BJ (cell line): ENCODE measurements around the gene TXNRD3. TPM values are rescaled to one million over a fixed set of nuclear protein-coding genes. Genes with fewer than 3 reads are reported as not detected.

Experiments used
- CTCF ChIA-PET: fragments of 350-600 bp; formaldehyde crosslinking; extraction: SDS; loops from one replicate; lab custom pipeline; 2021; ENCODE audit warnings: antibody characterized with exemption, inconsistent platforms; lab: Yijun Ruan, JAX
- POLR2A ChIA-PET: fragments of 300-600 bp; sonication (Branson Sonifier 250); formaldehyde crosslinking; extraction: SDS; loops from one replicate; lab custom pipeline; 2021; ENCODE audit warnings: antibody characterized with exemption; lab: Charles Lee
- DNase-seq: peaks from one replicate; pipeline ENCODE4 v3.0.0-alpha.2; 2011; ENCODE audit warnings: low read depth
- H3K27me3 ChIP-seq: 2 replicates; pipeline ENCODE4 v1.6.0; 2011; ENCODE audit warnings: low read length; ENCODE audit not compliant: control insufficient read depth, insufficient read depth
- H3K36me3 ChIP-seq: 2 replicates; pipeline ENCODE4 v1.5.1; 2011; ENCODE audit warnings: low read length; ENCODE audit not compliant: control insufficient read depth, insufficient read depth
- H3K4me3 ChIP-seq: 2 replicates; pipeline ENCODE4 v1.5.1; 2011; ENCODE audit warnings: low read depth, mild to moderate bottlenecking, control low read depth, low read length
- polyA plus RNA-seq: library from polyadenylated mRNA; depleted of rRNA; stranded (reverse); fragments of >200 nt; gene quantifications from 2 replicates; pipeline ENCODE4 v1.2.3, GENCODE V29; 2011
- TF ChIP-seq, protein P1 (sequence below): IDR thresholded peaks from 2 replicates; pipeline ENCODE4 v1.5.1; 2011; ENCODE audit warnings: low read depth, mild to moderate bottlenecking, control low read depth, inconsistent platforms, low read length, moderate library complexity; ENCODE audit not compliant: insufficient read depth

Gene TXNRD3
- polyA plus RNA-seq, 1 experiment, result 4.4 TPM

DNA sequence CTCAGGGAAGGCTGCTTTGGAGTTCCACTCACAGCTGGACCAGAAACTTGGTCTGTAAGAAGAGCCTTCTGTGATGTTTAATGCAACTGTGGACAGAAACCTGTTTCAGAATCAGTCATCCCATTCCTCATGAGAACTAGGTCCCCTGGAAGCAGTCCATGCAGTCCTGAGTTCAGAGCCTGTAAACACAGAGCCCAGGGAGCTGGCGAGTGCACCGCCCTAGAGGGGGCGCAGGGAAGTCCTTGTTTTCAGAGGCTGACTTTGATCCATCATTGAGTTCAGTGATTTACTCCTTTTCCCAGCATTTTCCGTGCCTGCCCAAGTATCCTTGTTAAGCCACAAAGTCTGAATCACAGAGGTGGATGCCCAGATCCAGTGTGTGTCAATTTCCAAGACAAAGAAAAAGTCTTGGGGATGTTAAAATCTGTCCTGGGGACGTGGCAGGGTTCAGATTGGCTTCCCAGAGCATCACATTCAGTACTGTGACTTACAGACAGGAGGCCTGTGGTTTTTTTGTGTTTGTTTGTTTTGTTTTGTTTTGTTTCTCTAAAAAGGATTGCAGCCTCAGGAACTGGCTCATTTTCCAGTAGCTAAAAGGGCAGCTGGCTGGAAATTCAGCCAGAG lies 9.8 kb upstream of the TXNRD3 start:
- ChIA-PET CTCF (no interaction called here), POLR2A (no interaction called here)
- DNase-seq, result no peak

DNA sequence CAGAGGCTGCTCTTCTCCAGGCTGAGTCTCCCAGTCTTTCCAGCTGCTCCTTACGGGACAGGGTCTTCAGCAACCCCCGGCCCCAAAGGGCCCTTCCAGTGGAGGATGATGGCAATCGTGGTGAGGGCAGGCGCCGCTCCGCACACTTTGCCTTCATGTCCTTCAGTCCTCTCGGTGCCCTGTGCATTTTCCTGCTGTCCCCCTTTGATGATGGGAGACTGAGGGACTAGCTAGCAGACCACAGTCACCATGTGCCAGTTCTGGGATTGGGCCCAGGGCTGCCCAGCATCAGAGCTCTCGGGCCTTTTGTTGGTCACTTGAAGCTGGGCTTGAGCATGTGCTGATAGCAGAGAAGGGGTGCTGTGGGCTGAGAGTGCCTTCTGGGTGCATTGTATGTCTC lies 8.8 kb upstream of the TXNRD3 start:
- no peak overlapping the region for H3K4me3 ChIP-seq
- TF ChIP-seq, protein P1, sequence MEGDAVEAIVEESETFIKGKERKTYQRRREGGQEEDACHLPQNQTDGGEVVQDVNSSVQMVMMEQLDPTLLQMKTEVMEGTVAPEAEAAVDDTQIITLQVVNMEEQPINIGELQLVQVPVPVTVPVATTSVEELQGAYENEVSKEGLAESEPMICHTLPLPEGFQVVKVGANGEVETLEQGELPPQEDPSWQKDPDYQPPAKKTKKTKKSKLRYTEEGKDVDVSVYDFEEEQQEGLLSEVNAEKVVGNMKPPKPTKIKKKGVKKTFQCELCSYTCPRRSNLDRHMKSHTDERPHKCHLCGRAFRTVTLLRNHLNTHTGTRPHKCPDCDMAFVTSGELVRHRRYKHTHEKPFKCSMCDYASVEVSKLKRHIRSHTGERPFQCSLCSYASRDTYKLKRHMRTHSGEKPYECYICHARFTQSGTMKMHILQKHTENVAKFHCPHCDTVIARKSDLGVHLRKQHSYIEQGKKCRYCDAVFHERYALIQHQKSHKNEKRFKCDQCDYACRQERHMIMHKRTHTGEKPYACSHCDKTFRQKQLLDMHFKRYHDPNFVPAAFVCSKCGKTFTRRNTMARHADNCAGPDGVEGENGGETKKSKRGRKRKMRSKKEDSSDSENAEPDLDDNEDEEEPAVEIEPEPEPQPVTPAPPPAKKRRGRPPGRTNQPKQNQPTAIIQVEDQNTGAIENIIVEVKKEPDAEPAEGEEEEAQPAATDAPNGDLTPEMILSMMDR, result no peak
- ChIA-PET CTCF (no interaction called here), POLR2A (no interaction called here)
- H3K36me3 ChIP-seq, result no peaks in the 10 kb centered on the region
- no peak for DNase-seq
- peaks cover 35% of the 10 kb centered on the region for H3K27me3 ChIP-seq

More for the DNA sequence above, 9.8 kb upstream of the TXNRD3 start:
- TF ChIP-seq, protein P1, result no peak
- Histone ChIP-seq H3K27me3 (peaks cover 36% of the 10 kb centered on the region), H3K4me3 (no peak overlapping the region), H3K36me3 (no peaks in the 10 kb centered on the region)

- DNase-seq, result no peak
- Histone ChIP-seq H3K4me3 (no peak overlapping the region), H3K36me3 (no peaks in the 10 kb centered on the region), H3K27me3 (peaks cover 35% of the 10 kb centered on the region)
- CTCF ChIA-PET, result interaction anchor here (6.7 kb wide), 1 partner anchor 15 kb away, joined by 36 read pairs; no protein-coding TSS in a partner anchor
- POLR2A ChIA-PET, result no interaction called here
- TF ChIP-seq, protein P1, result no peak
Measured at GRCh38 chr3:126663257-126663656, 8.3 kb upstream of the TXNRD3 start.

DNA sequence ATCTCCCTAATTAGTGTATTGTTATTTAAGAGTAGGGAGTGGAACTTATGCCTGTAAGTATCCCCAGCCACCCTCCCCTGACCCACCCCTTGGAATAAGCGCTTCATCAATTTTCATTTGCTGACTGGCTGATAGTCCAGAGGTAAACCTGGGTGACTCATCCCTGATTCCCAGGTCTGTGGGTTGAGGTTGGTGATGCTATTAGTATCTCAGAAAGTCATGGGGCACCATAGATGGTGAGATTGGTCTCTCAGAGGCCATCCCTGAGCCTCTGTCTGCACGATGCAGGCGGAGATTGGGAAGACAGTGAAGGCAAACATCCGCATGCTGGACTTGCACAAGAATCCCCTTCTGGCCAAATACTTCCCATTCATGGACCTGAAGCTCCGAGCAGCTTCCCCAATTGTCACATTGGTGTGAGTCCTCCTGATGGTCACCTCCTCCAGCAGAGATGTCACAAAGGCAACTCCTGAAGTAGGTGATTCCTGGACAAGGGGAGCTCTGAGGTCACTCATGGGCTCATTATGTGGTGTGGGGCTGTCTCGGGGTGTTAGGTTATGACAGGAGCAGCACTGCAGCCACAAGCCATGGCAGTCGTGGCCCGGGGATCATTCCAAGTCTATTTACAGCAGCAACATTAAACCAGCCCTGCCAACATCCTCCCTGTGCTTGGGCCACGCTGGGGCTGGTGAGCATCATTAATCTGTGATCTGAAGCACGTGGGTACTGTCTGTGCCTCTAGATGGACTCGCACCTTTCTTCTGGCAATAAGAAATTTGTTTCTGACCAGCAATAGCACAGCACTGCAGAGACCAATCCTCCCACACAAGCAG lies 6.8 kb upstream of the TXNRD3 start:
- H3K36me3 ChIP-seq, result no peaks in the 10 kb centered on the region
- ChIA-PET CTCF (interaction anchor here (2.6 to 6.7 kb wide), 2 partner anchors 17 to 883 kb away, joined by 7 to 36 read pairs; no protein-coding TSS in a partner anchor), POLR2A (interaction anchor here (0.5 kb wide), 1 partner anchor 40 kb away, joined by 3 read pairs; no protein-coding TSS in a partner anchor)
- H3K27me3 ChIP-seq, result peaks cover 38% of the 10 kb centered on the region
- TF ChIP-seq, protein P1, result no peak
- DNase-seq, result no peak
- no peak overlapping the region for H3K4me3 ChIP-seq
